A549 treated with Hydrocortisone at 1 μM for 4 hours (cell line): ENCODE measurements around the gene P4HB. TPM values are rescaled to one million over a fixed set of nuclear protein-coding genes. Genes with fewer than 3 reads are reported as not detected.

Experiments used
- total RNA-seq: library from RNA; stranded (reverse); fragments of 200-300 nt; extraction: Qiagen RNA extraction; gene quantifications from 5 replicates; pipeline ENCODE4 v1.2.3, GENCODE V29; 2022

The P4HB gene
- total RNA-seq = 666 to 810 TPM (median 679 TPM) in 5 replicates

DNA sequence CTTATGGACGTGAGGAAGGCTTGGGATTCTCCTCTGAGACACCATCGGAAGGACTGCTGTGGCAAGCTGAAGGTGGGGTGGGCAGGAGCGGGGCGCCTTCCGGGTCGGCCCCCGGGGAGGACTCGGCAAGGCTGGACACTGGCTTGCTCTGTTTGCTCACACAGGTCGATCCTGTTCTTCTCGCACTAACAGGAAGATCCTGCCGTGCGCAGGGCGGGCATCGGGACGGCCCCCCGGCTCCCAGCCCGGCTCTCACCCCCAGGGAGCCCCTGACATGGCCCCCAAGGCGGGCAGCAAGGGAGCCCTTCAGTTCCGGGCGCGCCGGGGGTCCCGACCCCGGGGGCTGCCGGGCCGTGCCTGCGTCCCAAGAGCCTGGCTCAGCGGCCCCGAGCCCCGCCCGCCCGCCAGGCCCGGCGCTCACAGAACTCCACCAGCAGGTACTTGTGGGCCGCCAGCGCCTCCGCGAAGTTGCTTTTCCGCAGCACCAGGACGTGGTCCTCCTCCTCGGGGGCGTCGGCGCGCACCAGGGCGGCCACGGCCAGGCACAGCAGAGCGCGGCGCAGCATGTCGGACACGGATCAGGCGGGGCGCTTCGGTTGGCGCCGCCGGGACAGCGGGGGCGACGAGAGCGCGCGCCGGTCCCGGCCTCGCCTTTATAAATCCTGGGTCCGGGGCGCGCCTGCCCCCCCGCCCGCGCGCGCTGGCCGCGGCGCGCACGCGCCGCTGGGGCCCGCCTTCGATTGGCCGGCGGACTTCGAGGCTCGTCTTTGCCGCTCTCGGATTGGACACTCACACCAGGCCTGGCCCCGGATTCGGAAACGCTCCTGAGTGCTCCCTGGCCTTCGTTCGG is at the start of gene P4HB:
P4HB (minus strand) TSS at position 630 of the 850 bp plus-strand sequence; CDS start at position 566, 64 bp downstream.

DNA sequence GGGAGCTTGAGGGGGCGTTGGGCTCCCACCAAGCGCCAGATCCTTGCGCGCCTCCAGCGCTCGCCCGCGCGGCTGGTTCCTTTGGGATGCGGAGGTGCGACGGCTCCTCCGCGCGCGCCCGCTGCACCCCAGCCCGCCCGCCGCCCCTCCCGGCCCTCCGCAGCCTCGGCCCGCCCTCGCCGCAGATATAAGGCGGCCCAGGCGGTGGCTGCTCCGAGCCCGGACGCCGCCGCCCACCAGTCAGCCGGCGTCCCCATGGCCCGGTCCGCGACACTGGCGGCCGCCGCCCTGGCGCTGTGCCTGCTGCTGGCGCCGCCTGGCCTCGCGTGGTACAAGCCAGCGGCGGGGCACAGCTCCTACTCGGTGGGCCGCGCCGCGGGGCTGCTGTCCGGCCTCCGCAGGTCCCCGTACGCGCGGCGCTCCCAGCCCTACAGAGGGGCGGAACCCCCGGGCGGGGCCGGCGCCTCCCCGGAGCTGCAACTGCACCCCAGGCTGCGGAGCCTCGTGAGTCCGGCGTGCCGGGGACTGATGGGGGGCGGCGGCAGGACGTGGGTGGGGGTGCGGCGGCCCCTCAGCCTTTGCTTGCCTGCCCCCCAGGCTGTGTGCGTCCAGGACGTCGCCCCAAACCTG is 41.8 kb upstream of the P4HB start, which contains the start of gene NPB:
NPB (plus strand) TSS at position 216 of the 630 bp plus-strand sequence; CDS start at position 256, 40 bp downstream.

DNA sequence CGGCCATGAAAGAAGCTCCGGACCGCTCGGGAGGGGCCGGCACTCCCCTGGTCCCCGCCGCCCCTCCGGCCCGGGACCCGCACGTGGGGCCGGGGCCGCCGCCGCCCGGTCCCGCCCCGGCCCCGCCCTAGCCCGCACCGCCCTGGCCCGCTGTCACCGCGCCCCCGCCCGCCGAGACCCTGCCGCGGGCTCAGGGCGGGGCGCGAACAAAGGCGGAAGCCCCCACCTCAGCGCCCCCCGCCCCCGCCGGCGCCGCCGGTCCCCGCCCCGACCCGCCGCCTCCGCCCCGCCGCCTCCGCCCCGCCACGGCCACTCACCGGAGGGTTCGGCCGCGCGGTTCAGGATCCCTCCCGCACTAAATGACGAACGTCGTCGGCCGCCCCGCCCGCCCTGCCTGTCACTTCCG is 10.6 kb upstream of the P4HB start, which contains the start of gene ARHGDIA:
ARHGDIA (minus strand) TSS at position 357 of the 406 bp plus-strand sequence. CDS start 1,407 bp downstream, outside the sequence.

DNA sequence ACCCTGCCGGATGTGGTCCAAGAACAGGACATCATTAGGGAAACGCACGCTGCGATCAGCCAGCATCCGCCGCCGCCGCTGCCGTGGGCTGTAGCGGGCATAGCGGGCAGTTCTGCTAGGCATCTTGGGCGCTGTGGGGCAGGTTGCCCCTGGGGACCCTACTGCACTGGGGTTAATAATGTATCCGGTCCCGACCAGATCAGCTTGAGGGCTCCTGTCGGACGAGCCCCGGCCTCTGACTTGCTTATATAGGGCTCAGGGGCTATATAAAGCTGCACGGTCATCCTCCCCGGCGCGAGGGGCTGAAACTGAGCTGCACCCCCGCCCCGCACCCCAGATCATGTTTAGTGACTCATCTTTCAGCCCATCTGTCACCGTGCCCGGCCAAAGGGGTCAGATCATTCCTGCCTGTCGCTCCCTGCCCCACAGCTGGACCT is 25.5 kb downstream of the P4HB start, which contains the start of gene PPP1R27:
PPP1R27 (minus strand) TSS at position 220 of the 437 bp plus-strand sequence; CDS start at position 123, 97 bp downstream.

DNA sequence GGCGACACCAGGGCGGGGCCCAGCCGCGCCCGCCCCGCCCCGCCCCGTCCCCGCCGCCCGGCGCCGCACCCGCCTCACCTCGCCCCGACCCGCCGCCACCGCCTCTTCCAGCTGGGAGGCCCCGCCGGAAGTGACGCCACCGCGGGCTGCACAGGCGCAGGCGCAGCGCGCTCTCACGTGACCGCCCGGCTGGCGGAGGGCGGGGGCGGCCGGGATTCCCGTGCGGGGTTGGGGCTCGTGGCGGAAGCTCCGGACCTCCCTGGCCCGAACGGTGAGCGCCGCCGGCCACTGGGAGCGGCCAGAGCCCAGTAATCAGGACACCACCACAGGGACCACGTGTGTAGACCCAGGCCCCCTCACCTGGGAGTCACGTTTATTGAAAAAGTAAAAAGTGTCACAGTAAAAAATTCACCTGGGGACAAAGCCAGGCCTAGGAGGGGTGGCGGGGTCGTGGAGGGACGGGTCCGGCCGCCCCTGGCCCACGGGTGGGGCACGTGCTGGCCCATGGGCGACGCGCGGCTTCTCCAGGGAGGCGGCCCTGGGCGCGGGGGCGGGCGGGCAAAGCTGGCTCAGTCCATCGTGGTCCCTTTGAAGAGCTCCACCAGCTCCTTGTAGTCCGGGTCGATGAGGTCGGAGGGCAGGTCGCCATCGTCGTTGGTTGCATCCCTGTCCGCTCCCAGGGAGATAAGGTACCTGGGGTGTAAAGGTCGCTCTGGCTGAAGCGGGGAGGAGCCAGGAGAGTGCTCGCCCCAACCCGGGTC is 27.0 kb downstream of the P4HB start, which contains the start of gene MCRIP1:
MCRIP1 (minus strand) TSS at position 132 of the 761 bp plus-strand sequence. CDS start 8,785 bp downstream, outside the sequence.

DNA sequence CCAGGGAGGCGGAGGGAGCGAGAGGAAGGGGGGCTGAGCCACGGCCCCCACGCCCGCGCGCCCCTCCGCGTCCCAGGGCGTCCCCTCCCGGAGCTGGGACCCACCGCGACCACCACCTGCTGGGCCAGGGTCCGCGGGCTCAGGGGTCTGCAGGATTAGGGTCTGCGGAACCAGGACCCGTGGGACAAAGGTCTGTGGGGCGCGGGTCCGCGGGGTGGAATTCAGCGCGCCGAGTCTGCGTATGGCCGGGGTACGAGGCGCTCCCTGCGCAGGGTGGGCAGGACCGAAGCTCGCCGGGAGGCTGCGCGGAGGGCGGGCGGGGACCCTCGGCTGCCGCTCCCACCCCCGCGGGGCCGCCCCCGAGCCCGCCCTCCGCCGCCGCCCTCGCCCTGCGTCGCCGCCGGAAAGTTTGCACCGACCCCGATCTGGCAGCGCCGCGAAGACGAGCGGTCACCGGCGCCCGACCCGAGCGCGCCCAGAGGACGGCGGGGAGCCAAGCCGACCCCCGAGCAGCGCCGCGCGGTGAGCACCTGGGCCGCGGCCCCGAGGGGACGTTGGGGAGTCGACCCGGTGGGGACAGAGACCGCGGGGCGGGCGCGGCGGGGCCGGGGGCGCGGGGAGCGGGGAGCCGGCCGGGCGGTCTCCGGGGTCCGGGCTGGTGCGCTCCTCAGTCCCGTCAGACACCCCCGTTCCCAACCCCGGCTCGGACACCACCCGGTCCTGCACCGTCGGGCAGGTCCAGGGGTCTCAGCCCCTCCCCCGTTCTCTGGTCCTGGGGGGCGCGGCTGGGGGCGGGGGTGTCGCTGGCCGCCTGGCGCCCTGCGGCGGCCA is 56.4 kb downstream of the P4HB start, which contains the start of gene GCGR:
GCGR (plus strand) TSS at position 423 of the 831 bp plus-strand sequence. CDS start 4,869 bp downstream, outside the sequence.

Other genes starting within 250 kb of the P4HB start
- gene NPLOC4, start 223.4 kb downstream of the P4HB start, total RNA-seq = 92.6 to 101 TPM (median 93.6 TPM) in 5 replicates
- gene TSPAN10, start 223.3 kb downstream of the P4HB start, total RNA-seq = 4.4 to 5.6 TPM (median 4.8 TPM) in 5 replicates
- gene PDE6G, start 204.0 kb downstream of the P4HB start, total RNA-seq = 1.2 to 3.1 TPM (median 2.5 TPM) in 5 replicates
- gene OXLD1, start 193.9 kb downstream of the P4HB start, total RNA-seq = 35.7 to 66.2 TPM (median 58.0 TPM) in 5 replicates
- gene CCDC137, start 193.8 kb downstream of the P4HB start, total RNA-seq = 59.6 to 70.3 TPM (median 61.4 TPM) in 5 replicates
- gene ARL16, start 176.7 kb downstream of the P4HB start, total RNA-seq = 46.1 to 52.5 TPM (median 49.2 TPM) in 5 replicates
- 146 to 202 TPM (median 189 TPM) in 5 replicates for gene HGS, start 176.5 kb downstream of the P4HB start, total RNA-seq
- 207 to 319 TPM (median 292 TPM) in 5 replicates for gene MRPL12, start 157.2 kb downstream of the P4HB start, total RNA-seq
- 31.5 to 44.9 TPM (median 40.7 TPM) in 5 replicates for gene SLC25A10, start 148.3 kb downstream of the P4HB start, total RNA-seq
- 0.08 to 0.47 TPM (median 0.30 TPM) in 5 replicates for gene GCGR, start 56.4 kb downstream of the P4HB start, total RNA-seq
- 82.0 to 105 TPM (median 93.6 TPM) in 5 replicates for gene MCRIP1, start 27.2 kb downstream of the P4HB start, total RNA-seq
- 0.15 to 0.39 TPM (median 0.22 TPM) in 4 of 5 replicates, not detected in the other for gene PPP1R27, start 25.5 kb downstream of the P4HB start, total RNA-seq
- 561 to 665 TPM (median 634 TPM) in 5 replicates for gene ARHGDIA, start 10.8 kb upstream of the P4HB start, total RNA-seq
- gene ALYREF, start 31.1 kb upstream of the P4HB start, total RNA-seq = 171 to 247 TPM (median 233 TPM) in 5 replicates
- gene ANAPC11, start 31.2 kb upstream of the P4HB start, total RNA-seq = 179 to 295 TPM (median 289 TPM) in 5 replicates
- 0.36 to 0.59 TPM (median 0.53 TPM) in 5 replicates for gene NPB, start 41.7 kb upstream of the P4HB start, total RNA-seq
- 14.4 to 17.4 TPM (median 16.9 TPM) in 5 replicates for gene PCYT2, start 50.9 kb upstream of the P4HB start, total RNA-seq
- 32.8 to 46.8 TPM (median 42.2 TPM) in 5 replicates for gene SIRT7, start 57.6 kb upstream of the P4HB start, total RNA-seq
- gene MAFG, start 67.2 kb upstream of the P4HB start, total RNA-seq = 28.2 to 33.6 TPM (median 29.0 TPM) in 5 replicates
- gene PYCR1, start 76.8 kb upstream of the P4HB start, total RNA-seq = 68.6 to 86.8 TPM (median 85.6 TPM) in 5 replicates
- not detected in 5 replicates for gene MYADML2, start 86.7 kb upstream of the P4HB start, total RNA-seq
- 0.14 to 0.37 TPM (median 0.35 TPM) in 5 replicates for gene NOTUM, start 100.7 kb upstream of the P4HB start, total RNA-seq
- gene ASPSCR1, start 117.1 kb upstream of the P4HB start, total RNA-seq = 20.7 to 30.1 TPM (median 27.2 TPM) in 5 replicates
- 123 to 204 TPM (median 184 TPM) in 5 replicates for gene CENPX, start 162.3 kb upstream of the P4HB start, total RNA-seq
- 11.0 to 15.6 TPM (median 13.4 TPM) in 5 replicates for gene LRRC45, start 162.8 kb upstream of the P4HB start, total RNA-seq
- gene RAC3, start 171.1 kb upstream of the P4HB start, total RNA-seq = 25.9 to 40.2 TPM (median 36.1 TPM) in 5 replicates
- 61.0 to 102 TPM (median 96.9 TPM) in 5 replicates for gene DCXR, start 177.2 kb upstream of the P4HB start, total RNA-seq
- 18.5 to 24.7 TPM (median 23.0 TPM) in 5 replicates for gene RFNG, start 191.3 kb upstream of the P4HB start, total RNA-seq
- gene GPS1, start 191.4 kb upstream of the P4HB start, total RNA-seq = 114 to 145 TPM (median 137 TPM) in 5 replicates
- gene DUS1L, start 205.3 kb upstream of the P4HB start, total RNA-seq = 76.1 to 141 TPM (median 135 TPM) in 5 replicates
- 132 to 142 TPM (median 139 TPM) in 5 replicates for gene FASN, start 237.7 kb upstream of the P4HB start, total RNA-seq